ENCODE measurements around the gene CAMTA2. TPM values are rescaled to one million over a fixed set of nuclear protein-coding genes. Genes with fewer than 3 reads are reported as not detected.

The CAMTA2 gene
- total RNA-seq, 1 experiment from 2014 or later = 51.1 TPM

DNA sequence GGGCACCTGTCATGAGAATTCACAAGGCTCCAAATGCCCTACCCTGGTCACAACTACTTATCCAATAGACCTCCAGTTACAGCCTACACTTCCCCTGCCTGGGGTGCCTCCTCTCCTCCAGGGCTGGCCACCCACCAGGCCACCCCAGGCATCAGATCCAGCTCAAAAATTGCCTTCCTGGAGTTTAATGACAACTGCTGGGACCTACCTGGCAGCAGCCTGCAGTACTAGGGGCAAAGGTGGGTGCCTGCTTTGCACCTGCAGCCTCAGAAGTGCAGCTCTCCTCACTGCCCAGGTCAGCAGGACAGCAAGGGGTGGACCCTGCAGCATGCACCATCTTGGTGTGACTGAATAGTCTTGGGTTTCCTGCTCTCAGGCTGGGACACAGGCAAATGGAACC lies 51.8 kb downstream of the CAMTA2 start:
- TF ChIP-seq EZH2 (IDR thresholded peaks at IDR 0.05; ENCODE audit: low read depth) = no peak
- TF ChIP-seq, protein P1, sequence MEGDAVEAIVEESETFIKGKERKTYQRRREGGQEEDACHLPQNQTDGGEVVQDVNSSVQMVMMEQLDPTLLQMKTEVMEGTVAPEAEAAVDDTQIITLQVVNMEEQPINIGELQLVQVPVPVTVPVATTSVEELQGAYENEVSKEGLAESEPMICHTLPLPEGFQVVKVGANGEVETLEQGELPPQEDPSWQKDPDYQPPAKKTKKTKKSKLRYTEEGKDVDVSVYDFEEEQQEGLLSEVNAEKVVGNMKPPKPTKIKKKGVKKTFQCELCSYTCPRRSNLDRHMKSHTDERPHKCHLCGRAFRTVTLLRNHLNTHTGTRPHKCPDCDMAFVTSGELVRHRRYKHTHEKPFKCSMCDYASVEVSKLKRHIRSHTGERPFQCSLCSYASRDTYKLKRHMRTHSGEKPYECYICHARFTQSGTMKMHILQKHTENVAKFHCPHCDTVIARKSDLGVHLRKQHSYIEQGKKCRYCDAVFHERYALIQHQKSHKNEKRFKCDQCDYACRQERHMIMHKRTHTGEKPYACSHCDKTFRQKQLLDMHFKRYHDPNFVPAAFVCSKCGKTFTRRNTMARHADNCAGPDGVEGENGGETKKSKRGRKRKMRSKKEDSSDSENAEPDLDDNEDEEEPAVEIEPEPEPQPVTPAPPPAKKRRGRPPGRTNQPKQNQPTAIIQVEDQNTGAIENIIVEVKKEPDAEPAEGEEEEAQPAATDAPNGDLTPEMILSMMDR (conservative IDR thresholded peaks at IDR 0.05) = no peak
- H2AFZ ChIP-seq = no peak overlapping the region
- intact Hi-C loops (cut with micrococcal nuclease; ENCODE audit: unreplicated experiment) = no loop called here
- CTCF ChIA-PET = no interaction called here
- H3K4me3 ChIP-seq = no peak overlapping the region
- H3K9me3 ChIP-seq (ENCODE audit: insufficient read depth, low read depth) = no peaks in the 10 kb centered on the region
- H3K27ac ChIP-seq = no peak overlapping the region
- peaks cover 29% of the 10 kb centered on the region for H3F3A ChIP-seq (ENCODE audit: insufficient read depth, low read depth)
- H3K79me2 ChIP-seq (ENCODE audit: low read depth) = peaks cover 19% of the 10 kb centered on the region
- no peaks in the 10 kb centered on the region for H4K20me1 ChIP-seq (ENCODE audit: insufficient read depth)
- no peak for DNase-seq
- H3K9me2 ChIP-seq (ENCODE audit: insufficient read depth) = no peaks in the 10 kb centered on the region
- BruUV-seq (replicated peaks) = no TSS peak
- H3K27me3 ChIP-seq (ENCODE audit: insufficient read depth, low read depth) = no peaks in the 10 kb centered on the region
- H3K4me2 ChIP-seq = no peak overlapping the region
- peaks cover 21% of the 10 kb centered on the region for H3K4me1 ChIP-seq (replicated peaks; ENCODE audit: insufficient read depth)
- peaks cover 5% of the 10 kb centered on the region; the same call in 1 of the 2 replicates for H3K36me3 ChIP-seq (ENCODE audit: low read depth)
- POLR2A ChIA-PET (ENCODE audit: unreplicated experiment) = no interaction called here

DNA sequence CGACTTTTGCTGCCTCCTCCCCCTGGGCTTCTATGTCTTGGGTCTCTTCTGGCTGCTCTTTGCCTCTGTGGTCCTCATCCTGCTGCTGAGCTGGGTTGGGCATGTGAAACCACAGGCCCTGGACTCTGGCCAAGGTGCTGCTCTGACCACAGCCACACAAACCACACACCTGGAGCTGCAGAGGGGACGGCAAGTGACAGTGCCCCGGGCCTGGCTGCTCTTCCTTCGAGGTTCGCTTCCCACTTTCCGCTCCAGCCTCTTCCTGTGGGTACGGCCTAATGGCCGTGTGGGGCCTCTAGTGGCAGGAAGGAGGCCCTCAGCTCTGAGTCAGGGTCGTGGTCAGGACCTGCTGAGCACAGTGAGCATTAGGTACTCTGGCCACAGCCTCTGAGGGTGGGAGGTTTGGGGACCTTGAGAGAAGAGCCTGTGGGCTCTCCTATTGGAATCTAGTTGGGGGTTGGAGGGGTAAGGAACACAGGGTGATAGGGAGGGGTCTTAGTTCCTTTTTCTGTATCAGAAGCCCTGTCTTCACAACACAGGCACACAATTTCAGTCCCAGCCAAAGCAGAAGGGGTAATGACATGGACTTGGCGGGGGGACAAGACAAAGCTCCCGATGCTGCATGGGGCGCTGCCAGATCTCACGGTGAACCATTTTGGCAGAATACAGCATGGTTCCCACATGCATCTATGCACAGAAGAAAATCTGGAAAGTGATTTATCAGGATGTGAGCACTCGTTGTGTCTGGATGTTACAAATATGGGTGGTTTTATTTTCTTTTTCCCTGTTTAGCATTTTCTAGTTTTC lies 53.1 kb downstream of the CAMTA2 start:
- H3K9me3 ChIP-seq (ENCODE audit: insufficient read depth, low read depth) = no peaks in the 10 kb centered on the region
- H3F3A ChIP-seq (ENCODE audit: insufficient read depth, low read depth) = peaks cover 22% of the 10 kb centered on the region
- BruUV-seq (replicated peaks) = no TSS peak
- ChIA-PET CTCF (interaction anchor here (0.6 to 0.9 kb wide), 4 partner anchors 15 to 444 kb away, joined by 3 to 4 read pairs (median 4); partner anchors contain the start of gene CHRNE), POLR2A (ENCODE audit: unreplicated experiment) (interaction anchor here (0.6 to 0.7 kb wide), 4 partner anchors 14 to 442 kb away, joined by 3 to 5 read pairs (median 4); partner anchors contain the start of gene PFN1)
- H3K4me1 ChIP-seq (replicated peaks; ENCODE audit: insufficient read depth) = peaks cover 21% of the 10 kb centered on the region
- peaks cover 17% of the 10 kb centered on the region for H3K79me2 ChIP-seq (ENCODE audit: low read depth)
- no peak overlapping the region for H3K27ac ChIP-seq
- no peak overlapping the region for H2AFZ ChIP-seq
- H3K9me2 ChIP-seq (ENCODE audit: insufficient read depth) = no peaks in the 10 kb centered on the region
- no peaks in the 10 kb centered on the region for H3K27me3 ChIP-seq (ENCODE audit: insufficient read depth, low read depth)
- DNase-seq = peak; percentile 54 to 77
- intact Hi-C loops (cut with micrococcal nuclease; ENCODE audit: unreplicated experiment) = no loop called here
- H3K4me2 ChIP-seq = peak overlapping the region; percentile 28
- TF ChIP-seq EZH2 (IDR thresholded peaks at IDR 0.05; ENCODE audit: low read depth) = no peak
- TF ChIP-seq, protein P1 (conservative IDR thresholded peaks at IDR 0.05) = no peak; the same call in 1 of the 2 replicates
- no peaks in the 10 kb centered on the region for H4K20me1 ChIP-seq (ENCODE audit: insufficient read depth)
- no peak overlapping the region for H3K4me3 ChIP-seq
- peaks cover 5% of the 10 kb centered on the region; the same call in 1 of the 2 replicates for H3K36me3 ChIP-seq (ENCODE audit: low read depth)

DNA sequence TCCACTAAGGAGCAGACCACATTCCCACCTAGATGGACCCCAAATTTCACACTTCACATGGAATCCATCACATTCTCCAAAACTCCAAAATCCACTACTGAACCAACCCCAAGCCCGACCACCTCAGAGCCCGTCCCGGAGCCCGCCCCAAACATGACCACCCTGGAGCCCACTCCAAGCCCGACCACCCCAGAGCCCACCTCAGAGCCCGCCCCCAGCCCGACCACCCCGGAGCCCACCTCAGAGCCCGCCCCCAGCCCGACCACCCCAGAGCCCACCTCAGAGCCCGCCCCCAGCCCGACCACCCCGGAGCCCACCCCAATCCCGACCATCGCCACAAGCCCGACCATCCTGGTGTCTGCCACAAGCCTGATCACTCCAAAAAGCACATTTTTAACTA lies 53.8 kb downstream of the CAMTA2 start:
- H3K4me2 ChIP-seq = peak overlapping the region; percentile 28; the same call in 1 of the 2 replicates
- POLR2A ChIA-PET (ENCODE audit: unreplicated experiment) = interaction anchor here (0.6 to 0.7 kb wide), 2 partner anchors 89 to 441 kb away, joined by 3 to 5 read pairs; no protein-coding TSS in a partner anchor
- no TSS peak for BruUV-seq (replicated peaks)

More for the DNA sequence above, 53.8 kb downstream of the CAMTA2 start:
- CTCF ChIA-PET = interaction anchor here (0.7 to 0.9 kb wide), 2 partner anchors 24 to 31 kb away, joined by 4 read pairs; partner anchors contain the start of gene CHRNE
- H4K20me1 ChIP-seq (ENCODE audit: insufficient read depth) = no peaks in the 10 kb centered on the region
- no peaks in the 10 kb centered on the region for H3K9me2 ChIP-seq (ENCODE audit: insufficient read depth)
- peaks cover 5% of the 10 kb centered on the region; the same call in 1 of the 2 replicates for H3K36me3 ChIP-seq (ENCODE audit: low read depth)
- no peak for DNase-seq
- intact Hi-C loops (cut with micrococcal nuclease; ENCODE audit: unreplicated experiment) = no loop called here
- TF ChIP-seq EZH2 (IDR thresholded peaks at IDR 0.05; ENCODE audit: low read depth) = no peak
- TF ChIP-seq, protein P1 (conservative IDR thresholded peaks at IDR 0.05) = no peak
- H3K9me3 ChIP-seq (ENCODE audit: insufficient read depth, low read depth) = no peaks in the 10 kb centered on the region
- no peak overlapping the region for H3K4me3 ChIP-seq
- peaks cover 10% of the 10 kb centered on the region for H3K79me2 ChIP-seq (ENCODE audit: low read depth)
- no peak overlapping the region for H2AFZ ChIP-seq
- peaks cover 16% of the 10 kb centered on the region for H3K4me1 ChIP-seq (replicated peaks; ENCODE audit: insufficient read depth)
- peaks cover 17% of the 10 kb centered on the region for H3F3A ChIP-seq (ENCODE audit: insufficient read depth, low read depth)
- no peak overlapping the region for H3K27ac ChIP-seq
- no peaks in the 10 kb centered on the region for H3K27me3 ChIP-seq (ENCODE audit: insufficient read depth, low read depth)
